ENCODE measurements around the gene CIAPIN1.
"Not testable (repeated sequence)": the region's sequence is repeated elsewhere in the genome, so short reads cannot be mapped to it uniquely, and the experiment has no call there.

DNA sequence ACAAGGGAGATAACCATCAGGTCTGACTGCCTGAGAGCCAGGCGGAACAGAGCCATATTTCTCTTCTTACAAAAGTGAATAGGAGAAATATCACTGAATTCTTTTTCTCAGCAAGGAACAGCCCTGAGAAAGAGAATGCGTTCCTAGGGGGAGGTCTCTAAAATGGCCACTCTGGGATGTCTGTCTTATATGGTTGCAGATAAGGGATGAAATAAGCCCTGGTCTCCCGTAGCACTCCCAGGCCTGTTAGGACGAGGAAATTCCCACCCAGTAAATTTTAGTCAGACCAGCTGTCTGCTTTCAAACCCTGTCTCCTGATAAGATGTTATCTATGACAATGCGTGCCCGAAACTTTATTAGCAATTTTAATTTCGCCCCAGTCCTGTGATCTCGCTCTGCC, 7.2 kb downstream of the CIAPIN1 start:
- TF ChIP-seq, protein P1, sequence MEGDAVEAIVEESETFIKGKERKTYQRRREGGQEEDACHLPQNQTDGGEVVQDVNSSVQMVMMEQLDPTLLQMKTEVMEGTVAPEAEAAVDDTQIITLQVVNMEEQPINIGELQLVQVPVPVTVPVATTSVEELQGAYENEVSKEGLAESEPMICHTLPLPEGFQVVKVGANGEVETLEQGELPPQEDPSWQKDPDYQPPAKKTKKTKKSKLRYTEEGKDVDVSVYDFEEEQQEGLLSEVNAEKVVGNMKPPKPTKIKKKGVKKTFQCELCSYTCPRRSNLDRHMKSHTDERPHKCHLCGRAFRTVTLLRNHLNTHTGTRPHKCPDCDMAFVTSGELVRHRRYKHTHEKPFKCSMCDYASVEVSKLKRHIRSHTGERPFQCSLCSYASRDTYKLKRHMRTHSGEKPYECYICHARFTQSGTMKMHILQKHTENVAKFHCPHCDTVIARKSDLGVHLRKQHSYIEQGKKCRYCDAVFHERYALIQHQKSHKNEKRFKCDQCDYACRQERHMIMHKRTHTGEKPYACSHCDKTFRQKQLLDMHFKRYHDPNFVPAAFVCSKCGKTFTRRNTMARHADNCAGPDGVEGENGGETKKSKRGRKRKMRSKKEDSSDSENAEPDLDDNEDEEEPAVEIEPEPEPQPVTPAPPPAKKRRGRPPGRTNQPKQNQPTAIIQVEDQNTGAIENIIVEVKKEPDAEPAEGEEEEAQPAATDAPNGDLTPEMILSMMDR (IDR thresholded peaks at IDR 0.05; ENCODE audit: insufficient read depth, low read length): not testable (repeated sequence)
- TF ChIP-seq, protein P2, sequence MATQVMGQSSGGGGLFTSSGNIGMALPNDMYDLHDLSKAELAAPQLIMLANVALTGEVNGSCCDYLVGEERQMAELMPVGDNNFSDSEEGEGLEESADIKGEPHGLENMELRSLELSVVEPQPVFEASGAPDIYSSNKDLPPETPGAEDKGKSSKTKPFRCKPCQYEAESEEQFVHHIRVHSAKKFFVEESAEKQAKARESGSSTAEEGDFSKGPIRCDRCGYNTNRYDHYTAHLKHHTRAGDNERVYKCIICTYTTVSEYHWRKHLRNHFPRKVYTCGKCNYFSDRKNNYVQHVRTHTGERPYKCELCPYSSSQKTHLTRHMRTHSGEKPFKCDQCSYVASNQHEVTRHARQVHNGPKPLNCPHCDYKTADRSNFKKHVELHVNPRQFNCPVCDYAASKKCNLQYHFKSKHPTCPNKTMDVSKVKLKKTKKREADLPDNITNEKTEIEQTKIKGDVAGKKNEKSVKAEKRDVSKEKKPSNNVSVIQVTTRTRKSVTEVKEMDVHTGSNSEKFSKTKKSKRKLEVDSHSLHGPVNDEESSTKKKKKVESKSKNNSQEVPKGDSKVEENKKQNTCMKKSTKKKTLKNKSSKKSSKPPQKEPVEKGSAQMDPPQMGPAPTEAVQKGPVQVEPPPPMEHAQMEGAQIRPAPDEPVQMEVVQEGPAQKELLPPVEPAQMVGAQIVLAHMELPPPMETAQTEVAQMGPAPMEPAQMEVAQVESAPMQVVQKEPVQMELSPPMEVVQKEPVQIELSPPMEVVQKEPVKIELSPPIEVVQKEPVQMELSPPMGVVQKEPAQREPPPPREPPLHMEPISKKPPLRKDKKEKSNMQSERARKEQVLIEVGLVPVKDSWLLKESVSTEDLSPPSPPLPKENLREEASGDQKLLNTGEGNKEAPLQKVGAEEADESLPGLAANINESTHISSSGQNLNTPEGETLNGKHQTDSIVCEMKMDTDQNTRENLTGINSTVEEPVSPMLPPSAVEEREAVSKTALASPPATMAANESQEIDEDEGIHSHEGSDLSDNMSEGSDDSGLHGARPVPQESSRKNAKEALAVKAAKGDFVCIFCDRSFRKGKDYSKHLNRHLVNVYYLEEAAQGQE (IDR thresholded peaks at IDR 0.05; ENCODE audit: insufficient replicate concordance, low read depth): not testable (repeated sequence)
